GM03348 (cell line): ENCODE measurements around the gene CADM1.
A peak's percentile ranks its signal among the peaks of the same experiment; 100 is the strongest.

ENCODE experiments used
- DNase-seq: peaks from one replicate; pipeline ENCODE4 v3.0.0; 2012; ENCODE audit warnings: low spot score

CADM1 gene

DNA sequence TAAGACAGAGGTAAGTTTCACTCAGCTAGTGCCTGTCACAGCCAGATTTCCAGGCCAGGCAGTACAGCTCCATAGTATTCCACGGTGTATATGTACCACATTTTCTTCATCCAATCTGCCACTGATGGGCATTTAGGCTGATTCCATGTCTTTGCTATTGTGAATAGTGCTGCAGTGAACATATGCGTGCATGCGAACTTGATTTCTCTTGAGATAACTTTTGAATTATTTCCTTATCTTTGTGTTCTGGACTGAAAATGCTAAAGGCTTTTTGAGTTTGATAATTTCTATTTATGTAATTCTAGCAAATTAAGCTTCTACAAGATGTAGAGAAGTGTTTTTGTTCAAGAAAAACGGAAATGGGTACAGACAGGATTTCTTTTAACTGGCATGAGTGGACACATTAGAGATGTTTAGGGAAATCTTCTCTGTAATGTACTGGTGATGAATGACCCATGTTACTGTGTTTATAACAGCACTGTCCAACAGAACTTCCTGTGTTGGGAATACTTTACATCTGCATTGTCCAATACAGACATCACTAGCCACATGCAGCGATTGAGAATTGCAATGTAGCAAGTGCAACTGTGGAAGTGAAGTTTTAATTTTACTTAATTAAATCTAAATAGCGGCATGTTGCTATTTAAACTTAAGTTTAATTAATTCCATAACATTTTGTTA lies 151.3 kb downstream of the CADM1 start:
- no peak for DNase-seq

GRCh38 chr11:115349335-115350017 lies 154.7 kb downstream of the CADM1 start:
- DNase-seq, result no peak

- no peak for DNase-seq
Observed at GRCh38 chr11:115348416-115348815, 155.8 kb downstream of the CADM1 start.

DNA sequence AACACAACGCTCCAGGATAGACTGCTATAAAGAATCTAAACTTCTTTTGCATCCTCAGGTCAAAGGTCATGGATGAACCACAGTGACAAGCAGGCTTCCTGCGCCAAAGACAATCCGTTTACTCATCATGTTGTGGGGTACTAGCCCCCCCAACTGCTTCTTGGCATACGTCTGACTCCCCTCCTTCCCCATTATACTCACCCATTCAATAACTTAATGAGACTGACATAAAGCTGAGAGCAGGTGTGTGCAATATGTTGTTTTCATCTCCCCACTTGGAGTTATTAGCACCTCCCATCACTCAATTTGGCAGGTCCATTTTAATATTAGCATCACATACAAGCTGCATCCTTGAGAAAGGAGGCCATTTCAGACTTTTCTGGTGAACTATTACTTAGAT lies 157.1 kb downstream of the CADM1 start:
- DNase-seq, result no peak

GRCh38 chr11:115345840-115346239 lies 158.4 kb downstream of the CADM1 start:
- DNase-seq, result no peak

- DNase-seq, result no peak
Observed at GRCh38 chr11:115345361-115345760, 158.9 kb downstream of the CADM1 start.

DNA sequence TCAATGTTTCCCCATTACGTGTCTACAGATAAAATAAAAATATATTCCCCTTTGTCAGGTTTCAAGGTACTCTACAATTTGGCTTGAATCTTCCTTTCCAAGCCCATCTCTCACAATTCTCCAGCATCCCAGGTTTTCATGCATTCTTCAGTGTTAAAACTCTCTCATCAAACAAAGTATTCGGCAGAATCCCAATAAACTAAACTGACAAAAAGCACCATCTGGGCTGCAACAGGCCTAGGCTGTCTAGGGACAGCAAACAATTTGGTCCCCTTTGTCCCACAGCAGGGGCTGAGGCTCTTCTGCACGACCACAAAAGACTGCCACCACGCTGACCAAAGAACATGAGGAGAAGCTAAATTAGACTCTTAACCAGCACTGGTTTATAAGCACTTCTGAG lies 159.4 kb downstream of the CADM1 start:
- no peak for DNase-seq

GRCh38 chr11:115342142-115342541 lies 162.1 kb downstream of the CADM1 start:
- no peak for DNase-seq

DNA sequence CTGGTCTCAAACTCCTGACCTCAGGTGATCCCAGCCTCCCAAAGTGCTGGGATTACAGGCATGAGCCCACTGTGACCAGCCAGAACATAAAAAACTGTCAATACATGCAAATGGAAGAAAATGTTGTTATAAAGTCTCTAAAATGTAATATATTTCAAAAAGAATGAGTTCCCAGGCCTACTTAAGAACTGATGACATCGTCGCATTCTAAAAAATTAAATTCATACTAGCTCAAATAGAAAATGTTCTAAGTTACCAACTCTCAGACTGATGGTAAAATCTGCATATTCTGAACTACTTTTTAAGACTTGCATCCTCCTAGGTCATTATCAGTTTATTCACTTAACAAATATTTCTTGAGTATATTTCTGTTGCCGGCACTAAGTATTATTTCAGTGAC lies 163.3 kb downstream of the CADM1 start:
- DNase-seq, result no peak

- no peak for DNase-seq
Observed at GRCh38 chr11:115338476-115338875, 165.7 kb downstream of the CADM1 start.

GRCh38 chr11:115334932-115335788 lies 169.1 kb downstream of the CADM1 start:
- peak; percentile 22 for DNase-seq

DNA sequence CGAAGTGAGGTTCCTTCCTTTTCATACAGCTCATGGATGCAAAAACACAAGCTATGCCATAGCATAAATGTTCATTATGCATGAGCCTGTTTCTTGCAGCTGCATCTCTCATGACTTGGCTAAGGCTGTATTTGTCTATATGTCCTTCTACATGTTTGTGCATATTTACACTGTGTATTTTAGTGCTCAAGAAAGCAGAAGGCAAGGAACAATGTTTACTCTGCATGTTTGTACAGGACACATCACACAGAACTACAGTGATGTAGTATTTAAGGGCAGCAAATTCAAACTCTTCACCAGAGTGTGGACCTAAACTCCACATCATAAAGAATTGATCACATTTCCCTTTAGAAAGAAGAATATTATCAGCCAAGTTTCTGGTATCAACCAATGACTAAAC lies 170.3 kb downstream of the CADM1 start:
- DNase-seq, result no peak

DNA sequence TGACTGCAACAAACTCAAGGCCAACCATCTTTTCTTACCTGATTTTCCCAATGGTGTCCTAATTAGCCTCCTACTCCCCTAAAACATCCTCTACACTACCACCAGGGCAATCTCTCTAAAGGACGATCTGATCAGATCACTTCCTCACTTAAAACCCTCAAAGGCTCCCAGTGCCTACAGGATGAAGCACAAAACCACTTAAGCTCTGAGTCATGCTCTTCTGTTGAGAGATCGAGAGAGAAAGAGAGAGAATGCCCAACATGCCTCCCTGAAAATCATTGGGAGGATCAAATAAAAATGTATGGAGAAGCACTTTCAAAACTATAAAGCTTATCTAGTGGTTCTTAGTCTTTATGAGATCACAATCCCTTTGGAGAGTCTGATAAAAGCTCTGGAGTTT lies 171.1 kb downstream of the CADM1 start:
- no peak for DNase-seq

DNA sequence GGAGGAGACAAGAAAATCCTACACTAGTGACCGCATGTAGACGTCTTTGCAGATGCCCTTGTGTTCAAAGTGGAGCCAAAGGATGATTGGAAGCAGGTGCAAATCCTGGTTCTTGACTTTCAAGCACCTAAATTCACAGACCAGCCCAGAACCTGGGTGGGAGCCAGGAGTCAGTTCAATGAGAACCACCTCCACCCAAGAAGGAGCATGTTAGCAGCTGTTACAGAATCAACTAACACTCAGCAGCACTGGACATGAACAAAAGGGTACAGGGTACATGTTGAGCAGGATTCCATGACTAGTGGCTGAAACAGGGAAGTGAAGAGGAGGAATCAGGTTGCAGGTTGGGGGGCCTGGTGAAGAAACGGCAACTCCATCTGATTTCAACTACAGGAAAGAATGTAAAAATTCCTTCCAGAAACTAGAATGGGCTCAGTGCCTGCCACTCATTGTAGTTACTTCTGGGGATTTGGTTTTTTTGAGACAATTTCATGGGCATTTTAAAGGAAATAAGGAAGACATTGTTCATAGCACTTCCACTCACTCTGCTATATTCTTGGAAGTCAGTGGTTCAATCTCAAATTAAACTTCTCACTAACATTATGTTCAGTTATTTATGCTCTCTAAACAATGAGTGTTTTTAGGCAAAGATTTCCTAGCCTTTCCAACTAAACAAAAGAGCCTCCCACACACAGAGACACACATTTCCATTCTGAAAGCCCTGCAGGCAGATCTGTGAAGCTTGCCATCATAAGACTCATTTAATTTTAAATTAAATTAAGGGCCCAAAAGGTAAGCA lies 173.3 kb downstream of the CADM1 start:
- no peak for DNase-seq

GRCh38 chr11:115326526-115326925 lies 177.7 kb downstream of the CADM1 start:
- DNase-seq, result no peak

DNA sequence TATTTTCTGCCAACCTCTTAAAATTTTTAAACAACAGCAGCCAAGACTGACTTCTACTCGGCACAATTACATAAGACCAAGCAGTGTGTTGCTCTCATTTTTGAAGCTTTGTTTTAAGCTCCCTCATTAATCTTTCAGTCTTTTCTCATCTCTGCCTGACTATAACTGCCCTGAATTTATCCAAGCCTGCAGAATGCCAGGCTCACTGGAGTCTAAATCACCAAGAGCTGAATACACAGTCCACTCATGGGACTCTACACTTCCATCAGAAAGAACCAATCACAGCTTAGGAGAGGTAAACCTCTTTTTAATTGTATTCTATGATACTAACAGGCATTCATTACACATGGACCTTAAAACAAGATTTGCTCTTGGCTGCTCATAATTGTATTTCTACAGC lies 178.7 kb downstream of the CADM1 start:
- no peak for DNase-seq

- DNase-seq, result peak; percentile 27
Observed at GRCh38 chr11:115324581-115325432, 179.4 kb downstream of the CADM1 start.

GRCh38 chr11:115322553-115323203 lies 181.5 kb downstream of the CADM1 start:
- DNase-seq, result no peak

- no peak for DNase-seq
Observed at GRCh38 chr11:115321605-115322289, 182.5 kb downstream of the CADM1 start.
